Endothelial cell of umbilical vein (primary cell): ENCODE data around the gene AURKA.

Experiments
- EZH2 ChIP-seq: IDR thresholded peaks from 2 replicates; pipeline ENCODE4 v1.6.1; 2012; ENCODE audit warnings: borderline replicate concordance, low read depth, mild to moderate bottlenecking, moderate library complexity, low read length, inconsistent platforms; ENCODE audit not compliant: severe bottlenecking
- FOS ChIP-seq: IDR thresholded peaks from 2 replicates; pipeline ENCODE4 v1.6.1; 2011; ENCODE audit warnings: mild to moderate bottlenecking, low read length, moderate library complexity, borderline replicate concordance; ENCODE audit not compliant: insufficient read depth
- MYC ChIP-seq: IDR thresholded peaks from one replicate; pipeline ENCODE4 v1.6.1; 2011; ENCODE audit warnings: mild to moderate bottlenecking, low read depth, low read length
- POLR2A ChIP-seq: IDR thresholded peaks from 2 replicates; pipeline ENCODE4 v1.6.1; 2012; ENCODE audit warnings: low read depth, mild to moderate bottlenecking, control low read depth, low read length
- POLR2AphosphoS5 ChIP-seq: IDR thresholded peaks from 2 replicates; pipeline ENCODE4 v1.6.1; 2012; ENCODE audit warnings: low read depth, mild to moderate bottlenecking, control low read depth, low read length, moderate library complexity; ENCODE audit not compliant: insufficient read depth
- TF ChIP-seq, protein P1 (sequence below): IDR thresholded peaks from 2 replicates; pipeline ENCODE4 v1.6.1; 2011; ENCODE audit not compliant: insufficient read depth, insufficient read length
- TF ChIP-seq, protein P2 (sequence below), 2 donors: IDR thresholded peaks; 1 replicate in 1 of 2; 2 replicates in 1 of 2; pipeline ENCODE4 v1.5.1; 2011; ENCODE audit warnings: low read length in 2 of 2, mild to moderate bottlenecking in 2 of 2, moderate library complexity in 2 of 2, control low read depth in 1 of 2, inconsistent platforms in 1 of 2, low read depth in 1 of 2; ENCODE audit not compliant: insufficient read depth in 1 of 2; ENCODE audit errors: extremely low read depth in 1 of 2

DNA sequence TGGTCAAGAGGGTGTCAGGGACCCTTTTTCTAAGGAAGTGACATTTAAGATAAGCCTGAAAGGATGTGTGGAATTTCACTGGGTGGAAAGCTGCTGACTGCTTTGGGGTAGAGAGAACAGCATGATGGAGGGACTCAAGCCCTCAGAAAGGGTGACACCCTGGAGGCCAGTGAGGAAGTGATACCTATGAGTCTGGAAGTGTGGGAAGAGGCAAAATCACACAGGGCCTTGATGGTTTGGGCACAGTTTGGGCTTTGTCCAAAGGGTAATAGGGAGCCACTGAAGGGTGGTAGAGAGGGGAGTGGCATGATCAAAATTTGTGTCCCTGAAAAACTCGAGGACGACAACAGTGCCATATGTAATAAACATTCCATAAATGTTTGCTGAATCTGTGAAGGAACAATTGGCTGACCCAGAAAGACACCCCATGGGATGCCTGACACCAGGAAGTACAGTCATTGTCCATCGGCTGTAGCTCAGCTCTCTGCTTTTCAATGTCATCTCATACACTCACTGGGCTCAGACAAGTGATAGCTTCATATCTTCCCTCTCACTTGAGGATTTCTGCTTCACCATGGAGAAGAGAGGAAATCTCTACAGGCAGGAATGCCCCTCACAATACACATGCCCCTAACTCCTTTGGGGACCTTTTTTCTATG is 41.3 kb upstream of the AURKA start:
- TF ChIP-seq, protein P1, sequence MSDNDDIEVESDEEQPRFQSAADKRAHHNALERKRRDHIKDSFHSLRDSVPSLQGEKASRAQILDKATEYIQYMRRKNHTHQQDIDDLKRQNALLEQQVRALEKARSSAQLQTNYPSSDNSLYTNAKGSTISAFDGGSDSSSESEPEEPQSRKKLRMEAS: no peak
- TF ChIP-seq, protein P2, sequence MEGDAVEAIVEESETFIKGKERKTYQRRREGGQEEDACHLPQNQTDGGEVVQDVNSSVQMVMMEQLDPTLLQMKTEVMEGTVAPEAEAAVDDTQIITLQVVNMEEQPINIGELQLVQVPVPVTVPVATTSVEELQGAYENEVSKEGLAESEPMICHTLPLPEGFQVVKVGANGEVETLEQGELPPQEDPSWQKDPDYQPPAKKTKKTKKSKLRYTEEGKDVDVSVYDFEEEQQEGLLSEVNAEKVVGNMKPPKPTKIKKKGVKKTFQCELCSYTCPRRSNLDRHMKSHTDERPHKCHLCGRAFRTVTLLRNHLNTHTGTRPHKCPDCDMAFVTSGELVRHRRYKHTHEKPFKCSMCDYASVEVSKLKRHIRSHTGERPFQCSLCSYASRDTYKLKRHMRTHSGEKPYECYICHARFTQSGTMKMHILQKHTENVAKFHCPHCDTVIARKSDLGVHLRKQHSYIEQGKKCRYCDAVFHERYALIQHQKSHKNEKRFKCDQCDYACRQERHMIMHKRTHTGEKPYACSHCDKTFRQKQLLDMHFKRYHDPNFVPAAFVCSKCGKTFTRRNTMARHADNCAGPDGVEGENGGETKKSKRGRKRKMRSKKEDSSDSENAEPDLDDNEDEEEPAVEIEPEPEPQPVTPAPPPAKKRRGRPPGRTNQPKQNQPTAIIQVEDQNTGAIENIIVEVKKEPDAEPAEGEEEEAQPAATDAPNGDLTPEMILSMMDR (IDR thresholded peaks at IDR 0.05; ENCODE audit: extremely low read depth in 1 of 2, insufficient read depth in 1 of 2, low read depth in 1 of 2, low read length in 2 of 2): no peak
- no peak for TF ChIP-seq EZH2
- no peak for TF ChIP-seq POLR2A
- TF ChIP-seq FOS: no peak
- TF ChIP-seq MYC: no peak
- no peak for TF ChIP-seq POLR2AphosphoS5
